B cell (primary cell): Measurements from ENCODE around the gene ZNF296. TPM values are rescaled to one million over a fixed set of nuclear protein-coding genes. Genes with fewer than 3 reads are reported as not detected.

Source experiments
- ATAC-seq: fragments of 200-7000 bp; cut with Tn5 transposase; one replicate; pipeline ENCODE4 v1.10.0; 2021; ENCODE audit warnings: low read depth, mild to moderate bottlenecking, moderate number of reproducible peaks, moderate library complexity
- CTCF ChIA-PET: fragments of 350-600 bp; sonication (Branson Sonifier 250); formaldehyde crosslinking; loops from one replicate; lab custom pipeline; 2021; ENCODE audit warnings: antibody characterized with exemption, inconsistent platforms; lab: Charles Lee
- POLR2A ChIA-PET: fragments of 350-600 bp; sonication (Branson Sonifier 250); formaldehyde crosslinking; loops from one replicate; lab custom pipeline; 2021; ENCODE audit warnings: antibody characterized with exemption; lab: Charles Lee
- DNase-seq: peaks from one replicate; pipeline ENCODE4 v3.0.0; 2013
- H2AFZ ChIP-seq: 2 replicates; pipeline ENCODE4 v1.6.1; 2012; ENCODE audit warnings: mild to moderate bottlenecking, low read depth, low read length; ENCODE audit not compliant: insufficient read depth, poor library complexity, severe bottlenecking
- H3K27ac ChIP-seq, 2 donors: 1 replicate in 1 of 2; 2 replicates in 1 of 2; pipeline ENCODE4 v1.5.1; 2012 to 2013; ENCODE audit warnings: low read length in 2 of 2, mild to moderate bottlenecking in 2 of 2, moderate library complexity in 1 of 2
- H3K27me3 ChIP-seq, 4 experiments: fragments of 200-600 bp in 1 of 4; sonication (generic) in 1 of 4; replicated peaks in 1 of 4; 1 replicate in 2 of 4; 2 replicates in 2 of 4; pipeline versions ENCODE4 v1.6.1 to v1.7.0; 2013 to 2016; ENCODE audit warnings: low read length in 3 of 4, mild to moderate bottlenecking in 2 of 4, mixed read lengths in 1 of 4, moderate library complexity in 1 of 4; ENCODE audit not compliant: insufficient read depth in 4 of 4, control insufficient read depth in 3 of 4; ENCODE audit errors: control extremely low read depth in 1 of 4
- H3K36me3 ChIP-seq, 2 experiments: replicated peaks in 1 of 2; 1 replicate in 1 of 2; 2 replicates in 1 of 2; pipeline versions ENCODE4 v1.6.1 to v1.7.1; 2013; ENCODE audit warnings: low read length in 1 of 2; ENCODE audit not compliant: insufficient read depth in 2 of 2, control insufficient read depth in 1 of 2; ENCODE audit errors: control extremely low read depth in 1 of 2, extremely low read depth in 1 of 2
- H3K4me1 ChIP-seq, 2 donors: fragments of 200-600 bp in 1 of 2; sonication (generic) in 1 of 2; 1 replicate in 1 of 2; 2 replicates in 1 of 2; pipeline versions ENCODE4 v1.5.1 to v1.6.1; 2013 to 2017; ENCODE audit warnings: low read length in 2 of 2; ENCODE audit not compliant: control insufficient read depth in 2 of 2, insufficient read depth in 2 of 2
- H3K4me2 ChIP-seq: replicated peaks from 2 replicates; pipeline ENCODE3; 2012; ENCODE audit warnings: mild to moderate bottlenecking, low read depth, low read length; ENCODE audit not compliant: poor library complexity, severe bottlenecking
- H3K4me3 ChIP-seq, 5 experiments: fragments of 200-600 bp in 1 of 5; sonication (generic) in 1 of 5; 1 replicate in 3 of 5; 2 replicates in 2 of 5; pipeline versions ENCODE4 v1.5.1 to v1.7.0; 2011 to 2016; ENCODE audit warnings: low read length in 4 of 5, mild to moderate bottlenecking in 4 of 5, low read depth in 2 of 5, control low read depth in 1 of 5, moderate library complexity in 1 of 5; ENCODE audit not compliant: insufficient read depth in 1 of 5; ENCODE audit errors: control extremely low read depth in 1 of 5, extremely low read depth in 1 of 5
- H3K79me2 ChIP-seq: fragments of 200-600 bp; sonication (generic); one replicate; pipeline ENCODE4 v1.6.0; 2016; ENCODE audit warnings: low read length; ENCODE audit not compliant: control insufficient read depth, insufficient read depth
- H3K9ac ChIP-seq: fragments of 200-600 bp; sonication (generic); 2 replicates; pipeline ENCODE4 v1.6.1; 2017; ENCODE audit warnings: mild to moderate bottlenecking, low read length, moderate library complexity
- H3K9me3 ChIP-seq, 3 donors: one replicate each; pipeline versions ENCODE4 v1.6.1 to v1.7.1; 2013; ENCODE audit warnings: low read length in 2 of 3; ENCODE audit not compliant: control insufficient read depth in 2 of 3, insufficient read depth in 1 of 3; ENCODE audit errors: control extremely low read depth in 1 of 3
- H4K20me1 ChIP-seq: 2 replicates; pipeline ENCODE4 v1.6.0; 2012; ENCODE audit warnings: mild to moderate bottlenecking, low read length; ENCODE audit not compliant: insufficient read depth, control insufficient read depth, poor library complexity, severe bottlenecking
- H3K27ac Mint-ChIP-seq: one replicate; pipeline ENCODE4 v1.8.0; 2021; ENCODE audit warnings: mixed read lengths
- H3K27me3 Mint-ChIP-seq: one replicate; pipeline ENCODE4 v1.8.0; 2021; ENCODE audit warnings: mixed read lengths
- H3K4me1 Mint-ChIP-seq: one replicate; pipeline ENCODE4 v1.8.0; 2021; ENCODE audit warnings: mixed read lengths
- H3K4me3 Mint-ChIP-seq: one replicate; pipeline ENCODE4 v1.8.0; 2021; ENCODE audit warnings: mixed read lengths
- H3K9me3 Mint-ChIP-seq: one replicate; pipeline ENCODE4 v1.8.0; 2022; ENCODE audit warnings: mixed read lengths; ENCODE audit not compliant: insufficient read depth
- CTCF ChIP-seq: fragments of 200-600 bp; IDR thresholded peaks from one replicate; pipeline ENCODE4 v1.8.0; 2022; ENCODE audit warnings: antibody characterized with exemption, mild to moderate bottlenecking
- EZH2 ChIP-seq: IDR thresholded peaks from 2 replicates; pipeline ENCODE4 v1.6.1; 2012; ENCODE audit warnings: borderline replicate concordance, low read depth, mild to moderate bottlenecking, moderate library complexity, low read length; ENCODE audit not compliant: insufficient read depth, poor library complexity, severe bottlenecking
- WGBS: methylation state at CpG from one replicate; pipeline ENCODE4 v1.1.5; 2013; ENCODE audit warnings: missing lambda C conversion rate; ENCODE audit not compliant: insufficient coverage; 5-methylcytosine and 5-hydroxymethylcytosine counted together
- intact Hi-C: fragments of 100-400 bp; cut with micrococcal nuclease; formaldehyde crosslinking; loops from one replicate; pipeline ENCODE4 v1.10.0; 2022
- polyA plus RNA-seq: library from polyadenylated mRNA; depleted of rRNA; stranded (reverse); fragments of >200 nt; gene quantifications from 2 replicates; pipeline ENCODE4 v1.2.3, GENCODE V29; 2012
- total RNA-seq, 2 donors: library from RNA; stranded (reverse); fragments of 120-200 nt in 1 of 2; gene quantifications; 1 replicate in 1 of 2; 2 replicates in 1 of 2; pipeline versions ENCODE4 v1.2.3 to v1.2.4, GENCODE V29; 2013 to 2022

The ZNF296 gene
- total and polyA plus RNA-seq, 2 donors (not counting 1 experiment from before 2014, with no cell fraction given) = 21.9 to 30.2 TPM

GRCh38 chr19:45038931-45039893 is 37.1 kb downstream of the ZNF296 start, which contains the start of gene CLASRP:
CLASRP (plus strand) TSS chr19:45039045; CDS start chr19:45040213, 1,168 bp downstream.
- Histone ChIP-seq H3K79me2 (peaks cover 72% of the 10 kb centered on the region), H3K27ac (peak within 1 kb of the TSS; percentile 93 to 96), H2AFZ (peak within 1 kb of the TSS; percentile 72), H3K4me1 (peaks cover 26 to 35% of the 10 kb centered on the region in 2 donors), H3K9me3 (peaks cover 0 to 6% (median 0%) of the 10 kb centered on the region in 3 donors), H3K4me2 (peak within 1 kb of the TSS; percentile 77), H3K27me3 (no peaks in the 10 kb centered on the region), H3K4me3 (peak within 1 kb of the TSS; percentile 51 to 96 (median 94)), H4K20me1 (peaks cover 41% of the 10 kb centered on the region), H3K9ac (peak within 1 kb of the TSS; percentile 91), H3K36me3 (peaks cover 6 to 74% of the 10 kb centered on the region in 2 experiments)
- Mint-ChIP-seq H3K4me1 (peaks cover 40% of the 10 kb centered on the region), H3K4me3 (peak within 1 kb of the TSS; percentile 96), H3K27me3 (no peaks in the 10 kb centered on the region), H3K9me3 (no peaks in the 10 kb centered on the region), H3K27ac (peak within 1 kb of the TSS; percentile 96)
- peak; percentile 93 for DNase-seq
- peak; percentile 89 for ATAC-seq
- POLR2A ChIA-PET = interaction anchor here (0.7 to 3.1 kb wide), 17 partner anchors 8 to 285 kb away, joined by 3 to 26 read pairs (median 4); partner anchors contain the start of genes PPP1R37, RELB and TOMM40
- WGBS = 3% methylated on average over 62 of the region's 62 CpGs
- CTCF ChIA-PET = interaction anchor here (0.5 to 5.1 kb wide), 12 partner anchors 8 to 287 kb away, joined by 3 to 24 read pairs (median 4); partner anchors contain the start of gene PPP1R37
- intact Hi-C loops = loop anchor here (1.0 to 5.0 kb wide), 7 partner anchors 8 to 85 kb away; partner anchors contain the start of genes GEMIN7 and PPP1R37
- no peak for TF ChIP-seq CTCF
- TF ChIP-seq EZH2 = no peak
